GM19463 (cell line): ENCODE data around the gene BRD4.

Experiments used
- ATAC-seq: cut with Tn5 transposase; IDR thresholded peaks from one replicate; pipeline ENCODE4 v1.9.1; 2021; ENCODE audit warnings: mild to moderate bottlenecking, moderate library complexity; ENCODE audit not compliant: unreplicated experiment

The BRD4 gene

DNA sequence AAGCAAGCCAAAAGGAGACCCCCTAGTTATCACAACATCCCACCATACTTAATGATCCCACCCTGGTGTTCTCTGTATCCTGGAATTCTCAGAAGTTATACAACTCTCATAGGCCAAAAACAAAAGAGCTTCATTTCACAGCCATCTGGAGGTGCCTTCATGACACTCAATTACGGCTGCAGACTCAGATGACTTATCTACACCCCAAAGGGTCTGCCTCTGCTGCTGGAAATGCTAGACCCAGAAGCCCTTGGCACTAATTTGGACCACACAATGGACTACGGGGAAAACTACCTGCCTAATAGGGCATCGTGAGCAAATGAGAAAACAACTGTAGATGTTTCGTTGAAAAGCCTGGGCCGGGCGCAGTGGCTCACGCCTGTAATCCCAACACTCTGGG lies 40.2 kb downstream of the BRD4 start:
- ATAC-seq, result no peak

DNA sequence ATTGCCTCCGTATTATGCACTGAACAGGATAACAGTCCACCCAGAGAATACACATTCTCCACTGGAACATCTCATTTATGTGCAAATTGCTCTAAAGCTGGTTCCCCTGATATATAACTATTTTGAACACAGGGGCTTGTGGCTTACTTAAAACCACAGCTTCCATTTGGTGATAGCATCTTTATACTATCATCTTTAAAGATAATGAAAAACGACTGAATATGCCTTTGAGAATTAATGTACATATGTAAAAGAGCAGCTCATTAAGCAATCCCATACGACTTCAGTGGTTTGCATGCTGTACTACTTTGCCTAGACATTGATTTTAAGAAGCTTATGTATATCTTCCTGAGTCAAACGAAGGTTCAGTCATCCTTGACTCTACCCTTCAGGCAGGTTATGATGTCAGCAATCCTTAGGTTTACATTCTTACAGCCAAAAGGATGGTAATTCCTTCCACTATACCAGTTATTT lies 40.8 kb downstream of the BRD4 start:
- ATAC-seq, result no peak

DNA sequence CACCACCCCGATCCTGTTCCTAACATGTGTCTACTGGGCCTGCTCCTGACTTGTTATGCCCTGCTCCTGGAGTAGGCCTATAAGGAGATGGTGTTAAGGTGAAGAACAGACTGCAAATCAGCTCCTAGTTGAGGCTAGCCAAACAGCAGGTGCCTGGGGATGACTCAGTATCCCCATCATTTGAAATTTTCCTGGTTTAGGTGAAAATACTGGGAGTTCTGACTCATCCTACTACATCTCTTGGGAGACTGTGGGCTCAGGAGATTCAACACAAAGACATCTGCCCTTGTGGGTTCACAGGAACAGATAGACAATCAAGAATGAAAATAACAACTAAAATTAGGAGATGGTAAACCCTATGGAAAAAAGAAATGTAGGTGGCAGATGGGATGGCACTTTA lies 41.2 kb downstream of the BRD4 start:
- no peak for ATAC-seq

DNA sequence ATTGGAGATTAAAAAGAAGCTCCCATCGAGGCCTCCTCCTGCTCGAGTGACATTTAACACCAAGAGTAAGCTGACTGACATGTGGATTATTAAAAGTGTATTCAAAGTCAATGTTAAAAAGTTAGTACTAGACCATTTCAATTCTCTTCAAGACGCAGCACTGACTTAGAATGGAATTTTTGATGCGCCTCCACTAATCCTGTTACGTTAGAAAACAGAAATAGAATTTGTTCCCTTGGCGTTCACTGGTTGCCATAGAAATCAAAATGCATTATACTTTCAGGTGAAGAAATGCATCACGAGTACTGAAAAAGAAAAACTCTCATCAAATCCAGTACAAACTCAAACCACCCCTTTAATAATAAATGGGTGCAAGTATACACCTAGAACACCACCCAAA lies 42.2 kb downstream of the BRD4 start:
- ATAC-seq, result no peak

DNA sequence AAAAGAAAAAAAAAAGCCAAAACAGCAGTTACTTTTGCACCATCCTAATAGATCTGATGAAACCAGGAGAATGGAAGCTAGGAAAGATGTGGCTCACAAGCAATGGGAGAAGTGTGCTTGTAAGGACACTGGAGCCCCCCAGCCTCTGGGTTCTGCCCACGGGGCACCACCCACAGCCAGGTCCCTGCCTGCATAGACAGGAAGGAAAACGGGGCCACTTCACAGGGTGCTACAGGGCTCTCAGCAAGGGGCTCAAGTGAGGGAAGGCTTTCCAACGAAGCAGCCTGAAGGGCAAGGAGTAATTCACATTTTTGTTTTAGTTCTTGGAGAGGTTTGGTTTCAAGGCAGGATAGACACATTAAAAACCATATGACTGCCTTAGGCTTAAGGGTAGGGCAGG lies 42.7 kb downstream of the BRD4 start:
- no peak for ATAC-seq

DNA sequence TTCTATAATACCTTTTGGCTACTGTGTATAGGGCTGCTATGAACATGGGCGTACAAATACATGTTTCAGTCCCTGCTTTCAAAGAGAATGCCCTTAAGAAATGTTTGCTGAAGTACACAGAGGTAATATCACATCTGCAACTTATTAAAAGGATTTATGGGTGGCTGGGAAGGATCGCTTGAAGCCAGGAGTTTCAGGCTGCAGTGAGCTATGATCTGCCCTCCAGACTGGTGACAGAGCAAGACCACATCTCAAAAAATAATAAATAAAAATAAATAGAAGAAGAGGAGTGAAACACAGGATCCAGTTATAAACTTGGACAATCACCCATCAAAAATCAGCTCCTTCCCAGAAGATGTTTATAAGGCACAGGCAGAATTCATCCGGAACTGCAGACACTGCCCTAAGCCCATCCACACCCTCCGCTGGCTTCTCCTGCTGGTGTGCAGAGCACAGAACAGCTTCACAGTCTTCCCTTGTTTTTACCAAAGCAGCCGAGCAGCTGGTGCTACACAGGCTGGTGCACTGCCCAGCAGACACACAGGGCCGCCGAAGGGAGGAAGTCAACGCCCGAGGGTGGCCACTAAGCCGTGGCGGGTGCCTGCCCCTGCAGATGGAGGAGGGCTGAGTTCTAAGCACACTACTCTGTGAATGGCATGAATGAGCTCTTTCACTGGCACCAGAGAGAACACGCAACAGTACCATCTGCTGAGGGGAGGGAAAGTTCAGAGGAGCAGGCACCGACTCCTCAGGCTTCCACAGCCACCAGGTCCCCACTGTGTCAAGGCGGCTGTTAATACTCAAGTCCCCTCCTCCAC lies 44.0 kb downstream of the BRD4 start:
- peak; percentile 46 for ATAC-seq

DNA sequence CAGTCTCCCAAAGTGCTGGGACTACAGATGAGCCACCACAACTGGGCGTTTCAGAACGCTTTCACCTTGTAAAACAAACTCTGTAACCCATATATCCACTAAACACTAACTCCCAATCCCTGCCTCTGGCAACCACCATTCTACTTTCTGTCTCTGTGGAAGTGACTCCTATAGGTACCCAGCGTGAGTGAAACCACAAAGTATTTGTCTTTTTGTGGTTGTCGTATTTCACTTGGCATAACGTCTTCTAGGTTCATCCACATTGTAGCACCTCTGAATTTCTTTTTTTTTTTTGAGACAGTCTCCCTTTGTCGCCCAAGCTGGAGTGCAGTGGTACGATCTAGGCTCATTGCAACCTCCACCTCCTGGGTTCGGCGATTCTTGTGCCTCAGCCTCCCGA lies 44.8 kb downstream of the BRD4 start:
- no peak for ATAC-seq

DNA sequence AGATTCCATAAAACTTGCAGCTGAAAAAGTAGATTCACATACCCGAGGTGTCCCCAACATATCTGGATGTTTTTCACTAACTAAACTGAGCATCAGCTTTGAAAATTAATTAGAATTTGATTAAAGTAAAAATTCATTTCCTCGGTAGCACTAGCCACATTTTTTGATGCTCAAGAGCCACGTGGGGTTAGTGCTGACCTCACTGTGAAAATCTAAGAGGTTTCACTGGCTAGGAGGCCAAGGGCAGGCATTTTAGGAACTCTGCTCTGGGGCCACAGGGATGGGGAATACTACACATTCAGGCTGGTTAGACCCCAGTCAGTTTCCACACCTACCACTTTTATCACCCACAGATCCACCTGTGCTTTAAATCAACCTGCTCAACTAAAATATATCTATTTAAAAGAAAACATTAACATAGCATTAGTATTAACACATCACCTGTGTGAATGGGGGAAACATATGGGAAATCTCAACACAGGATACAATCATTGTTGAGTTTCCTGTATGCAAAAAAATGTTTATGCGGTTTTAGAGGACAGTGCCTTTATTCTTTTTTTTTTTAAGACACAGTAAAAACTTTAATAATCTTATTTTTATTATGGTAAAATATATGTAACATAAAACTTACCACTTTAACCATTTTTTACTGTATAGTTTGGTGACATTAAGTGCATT lies 45.5 kb downstream of the BRD4 start:
- ATAC-seq, result no peak

DNA sequence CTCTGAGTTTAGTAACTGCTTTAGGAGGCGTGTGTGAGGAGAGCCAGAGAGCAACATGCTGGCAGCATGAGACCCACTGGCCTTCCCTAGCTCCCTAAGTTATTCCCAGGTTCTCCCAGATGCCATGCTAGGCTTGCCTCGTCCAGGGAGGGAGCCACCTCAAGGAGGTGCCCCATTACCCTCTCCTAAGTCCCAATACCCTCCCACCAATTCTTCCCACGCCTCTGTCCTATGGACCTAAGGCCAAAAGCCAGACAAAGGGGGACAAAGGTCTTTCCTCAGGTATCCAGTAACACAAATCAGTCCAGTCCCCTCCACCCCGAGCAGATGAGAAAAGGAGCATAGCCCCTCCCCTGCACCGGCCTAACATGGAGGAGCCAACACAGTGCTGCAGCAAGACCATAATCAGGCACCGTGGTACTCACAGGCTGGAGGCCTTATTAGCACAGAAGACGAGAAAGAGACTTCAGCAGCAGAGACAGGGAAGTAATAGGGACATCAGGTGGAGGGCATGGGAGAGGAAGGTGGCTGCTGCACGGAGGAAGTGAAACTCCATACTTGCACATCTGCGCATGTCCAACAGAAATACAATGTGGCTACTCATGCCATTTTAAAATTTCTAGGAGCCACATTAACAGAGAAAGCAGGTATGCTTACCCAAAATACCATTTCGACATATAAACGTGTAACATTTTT lies 46.3 kb downstream of the BRD4 start:
- no peak for ATAC-seq

DNA sequence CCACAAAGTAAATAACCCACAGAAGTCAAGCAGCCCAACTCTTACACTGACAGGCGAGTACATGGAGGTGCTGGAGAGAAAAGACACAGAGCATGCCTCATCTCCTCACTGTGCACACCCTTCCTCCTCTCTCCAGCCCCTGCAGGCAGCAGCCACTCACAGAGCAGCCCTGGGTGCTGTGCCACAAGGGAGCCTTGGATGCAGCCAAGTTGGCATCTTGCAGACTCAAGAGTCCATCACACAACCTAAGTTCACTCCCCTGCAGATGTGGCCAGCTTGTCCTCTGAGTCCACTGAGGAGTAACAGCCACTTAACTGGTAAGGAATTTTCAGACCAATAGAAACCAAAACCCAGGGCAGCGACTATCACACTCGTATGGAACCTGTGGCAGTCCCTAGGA lies 47.4 kb downstream of the BRD4 start:
- ATAC-seq, result no peak

DNA sequence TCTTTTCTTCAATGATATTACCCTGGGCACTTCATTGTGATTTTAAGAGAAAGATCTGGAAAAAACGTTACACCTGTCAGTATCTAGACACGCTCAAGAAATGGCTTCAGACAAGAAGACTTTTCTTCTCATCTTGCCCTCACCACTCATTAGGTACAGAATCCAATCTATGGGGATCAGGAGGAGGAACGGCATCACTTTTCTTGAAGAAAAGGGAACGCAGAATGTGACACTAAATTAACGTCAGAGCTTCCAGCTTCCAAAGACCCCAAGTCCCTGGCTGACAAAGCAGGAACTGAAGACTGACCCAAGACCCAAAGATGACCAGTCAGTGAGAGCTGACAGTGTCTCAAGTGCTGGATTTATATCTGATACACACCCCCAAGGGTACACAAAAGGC lies 48.2 kb downstream of the BRD4 start:
- no peak for ATAC-seq

DNA sequence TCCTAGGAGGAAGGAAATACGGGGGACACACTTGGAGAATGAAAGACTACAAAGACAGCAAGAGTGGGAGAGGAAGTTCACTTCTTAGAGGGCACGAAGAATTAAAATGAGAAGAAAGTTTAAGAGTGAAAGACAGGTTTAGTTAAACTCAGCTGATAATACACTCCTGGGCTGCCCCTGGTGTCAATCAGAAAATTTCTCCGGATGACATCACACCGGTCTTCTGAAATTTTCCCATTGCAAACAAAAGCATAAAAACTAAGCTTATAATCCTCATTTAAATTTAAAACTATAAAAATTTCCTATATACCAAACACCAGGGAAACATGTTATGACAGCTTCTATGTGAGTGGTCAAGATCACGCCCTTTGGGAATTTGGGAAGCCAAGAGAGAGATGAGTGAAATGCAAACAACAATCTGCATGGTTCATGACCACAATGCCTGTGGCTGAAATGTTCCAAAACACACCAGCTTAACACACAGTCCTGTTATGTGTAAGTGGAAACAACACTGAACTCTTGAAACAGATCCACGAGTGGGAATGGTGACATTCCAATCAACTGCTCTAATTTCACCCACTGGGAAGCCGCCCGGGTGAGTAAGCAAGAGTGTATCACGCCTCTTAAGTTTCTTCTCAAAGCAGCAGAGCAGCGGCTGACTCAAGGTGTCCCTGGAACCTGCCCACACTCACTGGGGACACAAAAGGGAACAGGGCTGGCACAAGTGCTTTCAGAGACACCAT lies 49.0 kb downstream of the BRD4 start:
- no peak for ATAC-seq

DNA sequence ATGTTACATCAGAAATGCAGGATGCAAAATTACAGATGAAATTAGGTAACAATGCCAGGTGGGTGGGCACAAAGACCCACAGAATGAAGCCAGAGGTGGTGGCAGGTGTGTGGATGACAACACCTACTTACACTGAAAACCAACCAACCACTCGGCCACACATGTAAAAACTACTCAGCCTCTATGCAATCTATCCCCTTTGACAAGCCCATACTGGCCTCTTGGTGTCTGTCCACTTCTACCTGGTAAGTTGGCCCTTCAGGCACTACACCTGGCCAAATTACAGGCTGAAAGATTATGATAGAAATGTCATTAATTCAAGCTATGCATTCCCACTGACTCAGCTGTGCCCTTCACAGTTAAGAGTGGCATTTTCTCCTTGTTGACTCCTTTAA lies 50.0 kb downstream of the BRD4 start:
- ATAC-seq, result no peak

DNA sequence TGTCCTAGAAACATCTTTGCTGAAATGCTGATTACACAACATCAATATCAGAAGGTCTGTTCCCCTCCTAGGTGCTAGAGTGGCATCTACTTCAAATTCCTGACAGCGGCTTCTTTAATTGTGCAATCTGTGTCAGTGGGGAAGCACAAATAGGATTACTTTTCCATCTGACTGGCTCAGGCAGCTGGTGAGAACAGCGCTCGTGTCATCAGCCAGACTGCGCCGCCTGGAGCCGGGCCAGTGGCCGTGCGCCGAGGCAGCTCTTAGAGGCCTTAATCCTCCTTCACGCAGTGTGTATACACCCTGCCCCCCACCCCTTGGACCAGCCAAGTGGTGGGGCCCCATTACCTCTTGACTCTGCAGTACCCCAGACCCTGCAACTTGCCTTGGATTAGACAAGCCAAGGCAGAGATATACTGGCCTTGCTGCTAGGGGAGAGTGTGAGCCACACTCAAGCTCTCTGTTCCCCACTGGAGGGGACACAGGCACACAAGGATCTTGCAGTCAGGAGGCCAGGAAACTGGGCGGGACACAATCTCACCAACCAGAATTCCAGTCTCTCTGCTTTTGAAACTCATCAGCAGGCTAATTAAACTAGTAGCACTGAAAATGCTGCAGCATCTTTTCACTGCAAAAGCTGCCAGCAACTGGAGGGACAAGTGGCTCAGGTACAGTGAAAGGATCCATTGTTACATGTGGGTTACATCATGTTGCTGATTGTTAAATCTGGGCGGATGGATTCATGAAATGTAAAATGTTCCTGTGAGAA lies 51.2 kb downstream of the BRD4 start:
- no peak for ATAC-seq

DNA sequence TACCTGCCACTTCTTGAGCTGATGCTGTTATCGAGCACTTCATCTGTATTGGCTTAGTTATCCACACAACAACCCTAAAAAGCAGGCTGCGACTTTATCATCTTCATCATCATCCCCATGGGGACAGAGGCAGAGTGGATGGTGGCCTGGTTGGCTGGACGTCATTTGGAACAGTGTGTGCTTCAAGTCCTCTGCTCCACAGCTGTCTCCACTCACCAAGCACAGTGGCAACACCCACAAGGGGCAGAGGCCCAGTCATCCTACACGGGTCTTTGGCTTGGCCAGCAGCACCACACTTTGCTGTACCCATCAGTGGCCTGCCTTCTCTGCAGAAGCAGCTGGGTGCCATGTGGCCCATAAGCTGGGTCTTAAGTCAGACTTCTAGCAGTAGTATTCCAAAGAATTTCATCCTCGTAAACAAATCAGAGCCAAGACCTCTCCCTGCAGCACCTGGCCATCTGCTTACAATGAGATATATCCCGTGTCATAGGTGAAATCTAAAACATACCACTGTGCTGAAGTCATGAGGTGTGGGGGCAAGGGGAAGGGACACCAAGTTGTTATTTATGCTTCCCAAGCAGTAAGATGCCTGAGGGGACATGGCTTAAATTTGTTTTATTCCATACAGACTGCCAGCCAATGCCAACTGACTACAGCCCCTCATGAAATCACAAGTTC lies 52.2 kb downstream of the BRD4 start:
- ATAC-seq, result no peak

DNA sequence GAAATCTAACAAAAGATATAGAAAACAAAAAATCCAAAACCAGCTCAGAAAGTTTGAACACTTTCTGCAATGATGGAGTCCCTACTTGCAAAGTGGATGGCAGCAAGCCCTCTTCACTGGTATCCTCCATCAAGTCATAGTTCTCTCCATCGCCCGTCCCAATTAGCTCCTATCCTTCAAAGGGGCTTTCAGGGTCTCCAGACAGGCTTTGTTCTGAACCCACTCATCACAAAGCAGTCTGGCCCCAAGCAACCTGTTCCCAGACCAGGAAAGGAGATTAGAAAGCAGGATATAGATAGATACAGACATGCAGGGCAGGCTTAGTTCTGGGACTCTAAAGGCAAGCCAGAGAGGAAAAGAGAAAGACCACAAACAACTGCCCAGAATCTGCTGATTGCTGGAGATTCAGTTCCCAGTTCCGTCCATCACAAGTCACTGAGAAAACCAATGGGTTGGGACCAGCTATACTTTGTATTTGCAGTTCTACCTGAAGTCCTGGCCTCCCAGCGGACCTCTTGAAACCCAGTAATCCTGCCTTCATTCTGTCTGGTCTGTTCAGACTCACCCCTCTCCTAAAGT lies 52.9 kb downstream of the BRD4 start:
- no peak for ATAC-seq

DNA sequence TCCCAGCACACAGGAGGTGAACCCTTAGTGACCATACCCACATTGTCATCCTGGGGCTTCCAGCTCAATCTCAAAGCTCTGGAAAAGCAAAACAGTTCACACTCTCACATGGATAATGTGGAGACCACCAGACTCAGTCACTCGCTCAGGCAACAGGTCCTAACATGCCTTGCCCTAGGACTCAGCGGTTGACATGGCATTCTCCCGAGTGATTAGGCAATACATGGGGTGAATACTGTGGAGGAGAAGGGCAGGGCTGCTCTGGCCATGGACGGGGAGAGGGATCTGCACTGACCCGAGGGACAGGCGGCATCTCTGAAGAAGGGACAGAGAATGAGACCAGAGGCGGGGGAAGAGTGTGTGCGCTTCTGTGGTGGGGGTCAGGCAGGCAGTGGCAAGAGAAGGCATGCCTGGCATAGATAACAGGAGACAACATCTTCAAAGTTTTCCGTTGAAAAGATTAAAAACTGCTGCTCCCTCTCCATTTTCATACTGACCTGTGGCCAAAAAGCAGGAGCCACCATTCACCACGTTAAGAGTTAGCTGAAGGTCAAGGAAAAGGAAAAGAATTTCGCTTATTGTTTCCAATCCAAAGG lies 55.6 kb downstream of the BRD4 start:
- ATAC-seq, result no peak

DNA sequence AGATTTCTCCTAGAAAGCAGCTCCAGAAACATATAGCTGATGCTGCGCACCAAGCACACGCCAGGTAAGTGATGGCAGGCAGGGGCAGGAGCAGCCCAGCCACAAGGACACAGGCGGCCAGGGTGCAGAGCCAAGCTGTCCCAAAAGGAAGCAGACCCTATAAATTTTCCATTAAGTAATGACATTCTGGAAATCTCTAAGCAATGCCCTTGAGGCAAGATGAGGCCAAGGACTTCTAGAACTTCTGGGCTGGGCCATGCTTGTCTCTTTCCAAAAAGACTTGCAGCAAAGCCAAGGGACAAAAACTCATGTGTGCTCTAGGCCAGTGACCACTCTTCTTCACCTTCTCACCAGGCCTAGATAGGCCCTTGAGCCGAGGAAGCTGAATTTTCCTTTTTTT lies 57.9 kb downstream of the BRD4 start:
- ATAC-seq, result no peak

DNA sequence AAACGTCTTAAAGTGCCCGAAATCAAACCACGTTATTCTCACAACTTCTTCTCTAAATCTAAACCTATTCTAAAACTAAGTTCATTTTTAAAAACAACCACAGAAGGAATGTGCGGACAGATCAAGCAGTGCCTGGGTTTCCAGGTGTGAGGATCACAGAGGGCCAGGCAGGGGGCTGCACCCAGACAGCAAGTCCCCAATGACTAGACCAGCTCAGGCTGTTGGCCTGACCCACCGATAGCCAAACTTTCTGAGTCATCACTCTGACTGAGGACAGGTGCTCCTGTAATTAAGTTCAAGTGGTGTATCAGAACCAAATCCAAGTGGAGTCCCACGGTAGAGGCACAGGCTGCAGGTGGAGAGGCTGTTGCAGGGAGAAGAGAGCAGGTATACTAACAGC lies 62.5 kb downstream of the BRD4 start:
- ATAC-seq, result no peak
